DMS114 treated with DMSO at 0.1 percent for 48 hours (cell line): ENCODE results near the gene NET1.

Experiments used
- DNase-seq: peaks from one replicate; lab custom pipeline; 2025; ENCODE audit not compliant: unreplicated experiment; lab: John Stamatoyannopoulos, UW

NET1 gene

DNA sequence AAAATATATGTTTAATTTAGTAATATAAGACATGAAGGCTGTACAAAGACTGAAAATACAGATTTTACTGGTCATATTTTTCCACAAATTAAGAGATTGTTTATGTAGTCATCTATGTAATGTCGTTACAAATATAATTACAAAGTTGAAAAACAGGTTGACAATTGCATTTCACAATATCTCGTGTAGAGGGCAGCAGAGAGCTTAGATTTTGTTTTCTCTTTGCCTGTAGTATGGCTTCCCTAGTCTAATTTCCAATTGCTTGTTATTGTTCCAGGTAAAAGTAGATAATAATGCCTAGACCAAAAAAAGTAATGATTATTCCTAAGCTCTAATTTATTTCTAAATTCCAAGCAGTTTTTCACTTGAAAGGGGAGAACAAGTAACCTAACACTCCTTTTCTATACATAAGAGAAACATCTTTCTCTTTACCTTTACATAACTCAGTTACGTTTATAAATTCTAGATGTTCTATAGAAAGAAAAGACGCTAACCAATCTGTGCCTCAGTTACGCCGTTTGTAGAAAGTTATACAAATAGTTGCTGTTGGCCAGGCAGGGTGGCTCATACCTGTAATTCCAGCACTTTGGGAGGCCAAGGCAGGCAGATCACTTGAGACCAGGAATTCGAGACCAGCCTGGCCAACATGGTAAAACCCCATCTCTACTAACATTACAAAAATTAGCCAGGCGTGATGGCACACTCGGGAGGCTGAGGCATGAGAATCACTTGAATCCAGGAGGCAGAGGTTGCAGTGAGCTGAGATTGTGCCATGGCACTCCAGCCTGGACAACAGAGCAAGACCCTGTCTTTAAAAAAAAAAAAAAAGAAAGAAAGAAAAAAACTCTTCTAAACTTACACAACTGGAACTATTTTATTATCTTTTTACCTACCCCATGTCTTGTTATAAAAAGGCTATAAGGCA, 30.0 kb downstream of the NET1 start:
- peak; percentile 47 for DNase-seq

DNA sequence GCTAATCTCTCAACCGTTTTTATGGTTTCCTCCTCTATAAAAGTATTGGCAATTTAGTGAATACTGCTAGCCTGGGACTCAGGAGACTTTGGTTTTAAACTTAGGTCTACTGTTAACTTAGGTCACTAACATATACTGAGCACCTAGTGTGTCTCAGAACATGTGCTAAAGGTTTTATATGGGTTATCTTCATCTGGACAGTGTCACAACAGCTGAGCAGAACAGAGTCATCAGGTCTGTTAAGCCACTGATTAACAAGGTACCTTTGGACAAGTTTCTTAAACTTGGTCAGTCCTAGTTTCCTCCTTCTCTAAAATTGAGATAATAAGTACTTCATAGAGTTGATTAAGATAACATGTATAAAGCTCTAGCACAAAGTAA, 30.6 kb downstream of the NET1 start:
- no peak for DNase-seq

GRCh38 chr10:5443429-5443828, 31.1 kb downstream of the NET1 start:
- DNase-seq: no peak

DNA sequence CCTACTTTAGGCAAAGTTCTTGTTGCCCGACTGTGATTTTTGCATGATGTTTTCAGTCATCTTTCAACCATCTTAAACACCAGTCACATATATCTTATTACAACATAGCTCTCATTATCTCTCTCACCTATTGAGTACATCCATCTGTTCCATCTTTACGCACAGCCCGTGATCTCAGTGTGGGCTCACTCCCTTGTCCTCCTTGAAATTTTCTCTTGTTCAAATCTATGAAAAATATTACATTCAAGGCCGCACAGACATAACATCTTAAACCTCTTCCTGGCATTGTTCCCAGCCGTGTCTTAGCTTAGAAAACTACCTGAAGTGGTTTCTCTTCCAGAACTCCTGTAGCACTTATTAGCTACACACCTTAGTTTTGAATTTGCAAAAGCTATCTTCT, 32.6 kb downstream of the NET1 start:
- DNase-seq: no peak

DNA sequence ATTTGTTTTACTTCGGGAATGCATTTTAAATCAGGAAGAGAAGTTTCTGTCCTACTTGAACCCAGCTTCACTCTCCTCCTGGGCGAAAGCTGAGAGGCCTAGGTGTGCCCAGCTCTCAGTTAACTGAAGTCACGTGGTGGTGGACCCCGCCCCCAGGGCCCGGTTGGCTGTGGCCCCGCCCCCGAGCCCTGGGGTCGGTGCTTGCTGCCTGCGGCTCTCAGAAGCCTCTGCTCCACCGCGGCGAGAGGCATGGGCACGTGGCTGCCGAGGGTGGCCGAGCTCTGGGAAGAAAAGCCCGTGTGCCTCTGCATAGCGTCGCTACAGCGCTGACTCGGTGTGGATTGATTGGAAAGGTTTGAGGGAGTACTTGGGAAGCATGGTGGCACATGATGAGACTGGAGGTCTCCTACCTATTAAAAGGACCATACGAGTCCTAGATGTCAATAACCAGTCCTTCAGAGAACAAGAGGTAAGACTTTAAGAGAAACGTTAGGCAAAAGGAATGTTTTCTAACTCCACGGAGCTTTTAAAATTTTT, 34.1 kb downstream of the NET1 start:
- no peak for DNase-seq

DNA sequence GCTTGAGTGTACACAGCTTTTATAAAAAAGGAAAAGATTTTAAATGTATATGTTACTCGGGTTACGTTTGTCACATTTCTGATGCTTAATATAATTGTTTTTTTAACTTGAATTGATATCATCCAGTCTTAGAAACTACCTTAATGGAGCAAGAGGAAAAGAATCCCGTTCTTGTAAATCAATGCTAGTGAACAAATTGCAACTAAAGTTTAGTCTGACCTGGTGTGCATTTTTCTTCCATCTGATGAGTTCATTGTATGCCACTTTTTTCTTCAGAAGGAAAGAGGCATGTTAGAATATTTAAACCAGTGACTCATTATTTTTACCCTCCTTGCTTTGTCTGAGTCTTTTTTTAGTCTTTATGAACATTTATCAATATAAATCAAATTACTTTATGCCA, 34.7 kb downstream of the NET1 start:
- no peak for DNase-seq

DNA sequence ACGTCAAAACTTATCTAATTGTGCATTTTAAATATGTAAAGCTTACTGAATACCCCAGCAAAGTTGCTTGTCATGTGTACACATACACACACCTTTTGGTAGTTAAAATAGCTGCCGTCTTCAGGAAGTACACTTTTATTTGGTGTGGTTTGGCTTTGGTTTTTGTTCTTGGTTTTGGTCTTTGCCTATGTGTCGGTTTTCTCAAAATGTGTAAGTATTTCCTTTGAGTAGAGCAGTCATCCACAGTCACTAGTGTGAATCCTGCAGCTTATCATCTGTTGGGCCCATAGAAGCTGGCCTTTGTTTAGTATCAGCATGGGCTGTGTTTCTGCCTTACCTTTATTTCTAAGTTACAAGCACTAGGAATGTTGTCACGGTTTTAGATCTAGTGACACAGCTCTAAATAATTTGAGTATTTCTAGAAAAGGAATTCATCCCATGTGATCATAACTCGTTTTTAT, 35.3 kb downstream of the NET1 start:
- DNase-seq: no peak

GRCh38 chr10:5448333-5449001, 36.1 kb downstream of the NET1 start:
- no peak for DNase-seq

DNA sequence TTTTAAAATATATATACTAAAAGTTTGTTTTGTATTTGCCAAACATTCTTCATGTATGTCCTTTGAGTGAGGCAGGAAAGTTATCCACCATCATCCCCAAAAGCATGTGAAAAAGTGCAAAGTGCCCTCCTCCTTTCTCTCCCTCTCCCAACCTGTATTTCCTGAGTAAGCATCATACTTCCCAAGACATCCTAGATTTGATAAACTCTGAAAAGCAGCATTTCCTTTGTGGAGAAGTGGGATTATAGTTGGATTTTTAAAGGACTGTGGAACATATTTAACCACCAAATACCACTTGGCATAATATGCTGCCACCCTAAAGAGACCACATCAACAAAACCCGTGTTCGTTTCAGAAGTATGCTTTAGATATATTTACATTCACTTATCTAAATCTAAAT, 36.9 kb downstream of the NET1 start:
- DNase-seq: no peak

GRCh38 chr10:5449823-5450222, 37.5 kb downstream of the NET1 start:
- DNase-seq: no peak

- DNase-seq: no peak
Measured at GRCh38 chr10:5450605-5451384, 38.4 kb downstream of the NET1 start.

GRCh38 chr10:5453749-5454489, 41.6 kb downstream of the NET1 start:
- DNase-seq: no peak

GRCh38 chr10:5456563-5456962, 44.2 kb downstream of the NET1 start:
- DNase-seq: no peak

DNA sequence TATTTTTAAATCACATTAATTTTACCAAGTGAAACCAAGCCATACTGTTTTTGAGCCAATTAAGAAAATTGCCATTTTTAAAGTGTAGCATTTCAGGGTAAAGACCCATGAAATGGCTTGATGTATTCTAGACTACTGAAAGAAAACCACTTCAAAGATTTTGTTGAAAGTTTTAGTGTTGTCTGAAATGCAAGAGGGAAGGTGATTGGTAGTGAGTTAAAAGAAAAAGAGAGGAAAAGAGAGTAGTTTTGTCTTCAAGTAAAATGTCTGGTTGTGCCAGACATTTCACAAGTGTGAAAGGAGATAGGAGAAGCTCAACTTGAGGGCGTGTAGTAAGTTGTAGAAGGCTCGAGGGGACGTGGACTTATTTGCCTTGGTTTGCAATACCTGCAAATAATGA, 45.4 kb downstream of the NET1 start:
- no peak for DNase-seq

DNA sequence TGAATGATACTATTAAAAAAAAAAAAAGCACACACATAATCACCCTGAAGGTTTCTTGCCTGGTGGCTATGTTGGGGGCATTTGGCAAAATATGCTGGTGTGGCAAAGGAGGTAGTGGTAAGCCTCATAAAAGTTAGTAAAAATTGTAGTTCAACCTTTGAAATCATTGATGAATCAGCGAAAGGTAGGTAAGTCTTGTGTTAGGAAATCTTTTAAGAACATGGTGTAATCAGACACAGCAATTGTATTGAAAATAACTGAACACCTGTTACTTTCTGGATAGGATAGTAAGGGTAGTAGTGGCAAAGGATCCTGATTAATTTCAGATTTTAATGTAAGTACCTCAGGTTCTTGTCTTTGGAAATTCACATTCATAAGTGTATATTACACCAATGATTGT, 46.1 kb downstream of the NET1 start:
- DNase-seq: no peak

- DNase-seq: no peak
Measured at GRCh38 chr10:5458949-5459747, 46.8 kb downstream of the NET1 start.

DNA sequence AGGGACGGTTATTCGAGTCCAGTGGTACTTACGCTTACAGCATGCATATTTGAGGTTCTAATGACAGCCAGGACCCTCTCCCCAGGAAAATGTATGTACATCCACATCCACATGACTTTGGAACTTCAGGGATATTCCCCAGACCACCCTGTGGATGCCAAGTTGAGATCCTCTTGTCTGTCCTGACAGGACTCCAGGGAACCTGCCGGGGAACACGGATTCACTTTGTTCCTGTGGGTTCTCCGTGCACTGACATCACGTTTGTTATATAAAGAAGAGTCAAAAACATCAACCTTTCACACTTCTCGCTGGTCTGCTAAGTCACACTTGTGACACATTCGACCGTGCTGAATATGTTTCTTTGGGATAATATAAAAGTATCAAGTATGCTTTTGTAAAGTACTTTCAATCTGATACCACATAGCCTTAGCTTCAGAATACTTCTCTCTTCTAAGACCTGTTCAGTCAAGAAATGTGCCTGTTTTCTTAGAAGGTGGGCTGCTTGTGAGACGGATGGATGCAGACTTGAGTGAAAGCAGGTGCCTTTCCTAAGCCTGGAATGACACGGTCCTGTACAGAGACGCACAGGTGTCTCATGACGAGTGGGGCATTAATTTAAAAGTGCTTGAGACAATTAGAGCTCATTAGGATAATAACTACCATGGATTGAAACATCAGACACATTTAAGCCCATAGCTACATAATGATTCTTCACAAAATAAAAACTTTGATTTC, 48.3 kb downstream of the NET1 start:
- DNase-seq: no peak

DNA sequence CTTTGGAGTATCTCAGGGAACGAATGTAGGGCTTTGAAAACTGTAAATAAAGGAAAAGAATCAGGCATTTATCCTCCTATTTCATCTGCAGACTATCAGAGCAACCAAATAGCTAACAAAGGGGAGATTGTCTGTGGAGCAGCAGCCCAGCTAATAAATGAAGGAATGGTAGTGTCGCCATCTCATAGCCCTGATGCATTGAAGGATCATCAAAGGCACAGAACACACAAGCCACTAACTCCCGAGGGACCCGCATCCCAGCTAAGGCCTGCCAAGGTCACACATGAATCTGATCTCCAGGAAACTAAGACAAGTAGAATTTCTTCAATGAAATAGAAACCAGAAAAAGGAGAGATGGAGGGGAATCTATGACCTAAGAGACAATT, 48.8 kb downstream of the NET1 start:
- no peak for DNase-seq
